Suprapubic skin (tissue), 3 donors: ENCODE measurements around the gene ARHGEF3.

Experiments used
- CTCF ChIP-seq, 2 donors: fragments of 200-600 bp in 1 of 2; fragments of 450-650 bp in 1 of 2; sonication (generic) in 1 of 2; IDR thresholded peaks; one replicate each; pipeline ENCODE4 v1.5.1; 2016 to 2019; ENCODE audit warnings: antibody characterized with exemption in 2 of 2, mild to moderate bottlenecking in 1 of 2, moderate library complexity in 1 of 2
- EP300 ChIP-seq: sonication (generic); formaldehyde crosslinking; IDR thresholded peaks from one replicate; pipeline ENCODE4 v1.6.1; 2017; ENCODE audit warnings: antibody characterized with exemption

- no peak for TF ChIP-seq CTCF (IDR thresholded peaks at IDR 0.05)
- no peak for TF ChIP-seq EP300
Observed at GRCh38 chr3:56682462-56683121, 119.2 kb downstream of the ARHGEF3 start.
